Activated CD4-positive, alpha-beta T cell treated with anti-CD3 and anti-CD28 coated beads for 36 hours (primary cell): ENCODE data around the gene SAA4. TPM values are rescaled to one million over a fixed set of nuclear protein-coding genes. Genes with fewer than 3 reads are reported as not detected.
"Not testable (repeated sequence)": the region's sequence is repeated elsewhere in the genome, so short reads cannot be mapped to it uniquely, and the experiment has no call there.

Experiments
- ATAC-seq: fragments of 200-7000 bp; cut with Tn5 transposase; one replicate; pipeline ENCODE4 v1.10.0; 2021; ENCODE audit warnings: mild to moderate bottlenecking, moderate library complexity
- CTCF ChIA-PET: fragments of 350-600 bp; sonication (Branson Sonifier 250); formaldehyde crosslinking; loops from one replicate; lab custom pipeline; 2021; ENCODE audit warnings: antibody characterized with exemption; lab: Charles Lee
- POLR2A ChIA-PET: fragments of 350-600 bp; sonication (Branson Sonifier 250); formaldehyde crosslinking; loops from one replicate; lab custom pipeline; 2021; ENCODE audit warnings: antibody characterized with exemption, inconsistent platforms; lab: Charles Lee
- DNase-seq: peaks from one replicate; pipeline ENCODE4 v3.0.0-alpha.2; 2020
- H3K27ac Mint-ChIP-seq: one replicate; pipeline ENCODE4 v1.8.0; 2021; ENCODE audit warnings: mixed read lengths
- H3K27me3 Mint-ChIP-seq: one replicate; pipeline ENCODE4 v1.8.0; 2021; ENCODE audit warnings: mixed read lengths
- H3K36me3 Mint-ChIP-seq: one replicate; pipeline ENCODE4 v1.8.0; 2021; ENCODE audit warnings: low read depth, mixed read lengths
- H3K4me1 Mint-ChIP-seq: one replicate; pipeline ENCODE4 v1.8.0; 2021; ENCODE audit warnings: mixed read lengths
- H3K4me3 Mint-ChIP-seq: one replicate; pipeline ENCODE4 v1.8.0; 2021; ENCODE audit warnings: mild to moderate bottlenecking, moderate library complexity, mixed read lengths
- H3K9me3 Mint-ChIP-seq: one replicate; pipeline ENCODE4 v1.8.0; 2021; ENCODE audit warnings: low read depth, mixed read lengths
- intact Hi-C, 2 experiments: fragments of 100-400 bp; cut with DNase I in 1 of 2; cut with micrococcal nuclease in 1 of 2; formaldehyde crosslinking; loops; one replicate each; pipeline versions ENCODE4 v1.14.2 to v1.15.1; 2022 to 2024; cut with DNase I, micrococcal nuclease
- total RNA-seq, 2 experiments: library from RNA; stranded (reverse); gene quantifications; one replicate each; pipeline ENCODE4 v1.2.3, GENCODE V29; 2021

Gene SAA4
- total RNA-seq, 2 experiments from 2014 or later = not detected

GRCh38 chr11:18189476-18190245 lies 46.9 kb downstream of the SAA4 start:
- DNase-seq, H3K4me3 Mint-ChIP-seq, H3K9me3 Mint-ChIP-seq, POLR2A ChIA-PET, H3K36me3 Mint-ChIP-seq, H3K27ac Mint-ChIP-seq, ATAC-seq, H3K4me1 Mint-ChIP-seq, intact Hi-C loops: not testable (repeated sequence)
- CTCF ChIA-PET = interaction anchor here (1.1 kb wide), 1 partner anchor 74 kb away, joined by 4 read pairs; no protein-coding TSS in a partner anchor
- H3K27me3 Mint-ChIP-seq = peaks cover 16% of the 10 kb centered on the region

DNA sequence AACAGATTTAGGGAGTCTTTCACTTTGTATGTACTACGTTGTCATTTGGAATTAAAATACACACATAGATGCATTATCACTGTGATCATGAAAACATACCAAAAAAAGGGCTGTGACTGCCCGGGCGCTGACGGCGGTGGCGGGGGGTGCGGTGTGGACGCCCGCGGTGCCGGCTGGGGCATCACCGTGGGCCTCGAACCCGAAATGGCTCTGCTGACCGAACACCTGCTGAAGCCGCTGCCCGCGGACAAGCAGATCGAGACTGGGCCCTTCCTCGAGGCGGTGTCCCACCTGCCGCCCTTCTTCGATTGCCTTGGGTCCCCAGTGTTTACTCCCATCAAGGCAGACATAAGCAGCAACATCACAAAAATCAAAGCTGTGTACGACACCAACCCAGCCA lies 47.8 kb downstream of the SAA4 start:
- Mint-ChIP-seq H3K27me3 (peaks cover 16% of the 10 kb centered on the region), H3K4me3 (no peak overlapping the region)
- POLR2A ChIA-PET = no interaction called here

More for the DNA sequence above, 47.8 kb downstream of the SAA4 start:
- DNase-seq (no peak), ATAC-seq (no peak)
- Mint-ChIP-seq H3K4me1 (no peaks in the 10 kb centered on the region), H3K9me3 (no peaks in the 10 kb centered on the region), H3K36me3 (no peaks in the 10 kb centered on the region), H3K27ac (no peak overlapping the region)
- intact Hi-C loops = no loop called here
- CTCF ChIA-PET = no interaction called here

Other genes starting within 250 kb of the SAA4 start
- gene SERGEF, start 223.8 kb downstream of the SAA4 start, total RNA-seq = 10 to 100 TPM; 47.5 to 57.5 TPM
- gene TPH1, start 190.5 kb downstream of the SAA4 start, total RNA-seq = under 1 TPM; 0.18 to 0.23 TPM
- 10 to 100 TPM; 37.4 to 40.9 TPM for gene SAAL1, start 130.7 kb downstream of the SAA4 start, total RNA-seq
- not detected for gene MRGPRX3, start 104.2 kb downstream of the SAA4 start, total RNA-seq
- not detected for gene MRGPRX4, start 64.0 kb downstream of the SAA4 start, total RNA-seq
- not detected for gene SAA2, start 11.9 kb upstream of the SAA4 start, total RNA-seq
- not detected for gene SAA1, start 29.5 kb upstream of the SAA4 start, total RNA-seq
- 10 to 100 TPM; 14.3 to 16.1 TPM for gene HPS5, start 85.3 kb upstream of the SAA4 start, total RNA-seq
- gene GTF2H1, start 85.8 kb upstream of the SAA4 start, total RNA-seq = 10 to 100 TPM; 48.2 to 57.9 TPM
- 1,000 to 10,000 TPM; 2,310 to 2,803 TPM for gene LDHA, start 157.8 kb upstream of the SAA4 start, total RNA-seq
- not detected for gene LDHC, start 175.5 kb upstream of the SAA4 start, total RNA-seq
- not detected for gene LDHAL6A, start 219.1 kb upstream of the SAA4 start, total RNA-seq